ENCODE data around the gene ZNF317. TPM values are rescaled to one million over a fixed set of nuclear protein-coding genes. Genes with fewer than 3 reads are reported as not detected.

ZNF317 gene
- 13.3 and 16.0 TPM in 2 replicates for total RNA-seq (2012; rRNA removed)

DNA sequence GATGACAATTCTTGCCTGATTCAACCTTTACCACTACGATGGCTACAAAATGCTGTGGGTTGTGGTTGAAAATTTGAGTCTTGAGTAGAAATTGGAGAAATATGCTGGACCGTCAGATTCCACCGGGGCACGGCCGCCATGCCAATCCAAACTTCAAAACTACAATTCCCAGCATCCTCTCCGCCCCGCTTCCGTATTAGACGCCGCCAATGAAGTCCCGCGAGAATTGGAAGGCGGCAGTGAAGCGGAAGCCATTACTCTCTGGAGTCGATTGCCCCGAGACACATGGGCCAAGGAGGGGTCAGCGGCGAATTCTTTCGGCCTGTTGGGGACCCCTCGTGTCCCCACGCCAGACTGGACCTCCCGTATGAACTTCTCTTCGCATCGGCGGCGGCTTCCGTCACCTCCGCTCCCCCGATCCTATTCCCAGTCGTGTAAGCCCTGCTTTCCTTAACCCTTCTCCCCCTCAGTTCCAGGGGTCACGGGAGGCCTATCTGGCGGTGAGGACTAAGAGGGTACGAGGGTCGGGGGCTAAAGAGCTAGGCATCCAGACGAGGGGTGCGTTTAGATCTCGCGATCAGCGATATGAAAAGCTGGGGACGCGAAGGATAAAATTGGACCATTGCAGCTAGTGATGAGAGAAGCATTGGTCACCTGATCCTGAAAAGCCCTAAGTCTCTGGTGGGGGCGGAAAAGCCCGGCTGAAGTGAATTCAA is at the start of gene ZNF317:
Gene ZNF317, plus strand, starts transcription at position 239 of the 716 bp plus-strand sequence. CDS start 15,620 bp downstream, outside the sequence.
- H3K27me3 ChIP-seq (ENCODE audit: control insufficient read depth, insufficient read depth, low read length), result no peaks in the 10 kb centered on the region
- H3K9ac ChIP-seq (ENCODE audit: low read depth, low read length), result peak within 1 kb of the TSS; percentile 95

DNA sequence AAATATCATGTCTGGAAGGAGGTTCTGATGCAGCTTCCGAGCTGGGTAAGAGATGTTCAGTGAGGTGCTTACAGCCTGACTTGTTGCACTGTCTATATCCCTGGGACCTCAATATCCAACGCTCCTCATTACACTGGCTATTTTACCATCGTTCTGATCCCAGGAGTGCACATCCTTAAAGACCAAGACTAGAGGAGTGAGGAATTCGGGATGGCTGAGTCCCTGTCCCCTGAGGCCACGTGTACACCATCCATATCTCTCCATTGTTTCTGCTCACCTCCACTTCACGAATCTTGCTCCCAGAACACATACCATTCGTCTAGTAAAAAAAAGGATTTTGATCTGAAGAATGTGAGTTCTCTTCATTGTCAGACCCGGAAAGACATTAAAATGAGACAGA is 32.8 kb upstream of the ZNF317 start, which contains the start of gene OR7G2:
Gene OR7G2, minus strand, starts transcription at position 101 of the 400 bp plus-strand sequence. CDS start 4,232 bp downstream, outside the sequence.
- no peaks in the 10 kb centered on the region for H3K27me3 ChIP-seq (ENCODE audit: control insufficient read depth, insufficient read depth, low read length)
- H3K4me2 ChIP-seq (ENCODE audit: low read length), result no peak within 1 kb of the TSS
- peaks cover 6% of the 10 kb centered on the region for H3K9me3 ChIP-seq (replicated peaks; ENCODE audit: low read length)
- H3K4me3 ChIP-seq (ENCODE audit: low read length), result no peak within 1 kb of the TSS
- no peaks in the 10 kb centered on the region for H3K36me3 ChIP-seq (ENCODE audit: insufficient read depth, low read length)
- no peak within 1 kb of the TSS for H3K9ac ChIP-seq (ENCODE audit: low read depth, low read length)
- H3K4me1 ChIP-seq (ENCODE audit: control insufficient read depth, insufficient read depth, low read length), result no peaks in the 10 kb centered on the region

More for the DNA sequence above, at the start of gene ZNF317:
- Histone ChIP-seq H3K9me3 (replicated peaks; ENCODE audit: low read length) (peaks cover 11% of the 10 kb centered on the region), H3K4me3 (ENCODE audit: low read length) (peak within 1 kb of the TSS; percentile 84), H3K36me3 (ENCODE audit: insufficient read depth, low read length) (peaks cover 16% of the 10 kb centered on the region), H3K4me1 (ENCODE audit: control insufficient read depth, insufficient read depth, low read length) (peaks cover 9% of the 10 kb centered on the region), H3K4me2 (ENCODE audit: low read length) (peak within 1 kb of the TSS; percentile 89)

DNA sequence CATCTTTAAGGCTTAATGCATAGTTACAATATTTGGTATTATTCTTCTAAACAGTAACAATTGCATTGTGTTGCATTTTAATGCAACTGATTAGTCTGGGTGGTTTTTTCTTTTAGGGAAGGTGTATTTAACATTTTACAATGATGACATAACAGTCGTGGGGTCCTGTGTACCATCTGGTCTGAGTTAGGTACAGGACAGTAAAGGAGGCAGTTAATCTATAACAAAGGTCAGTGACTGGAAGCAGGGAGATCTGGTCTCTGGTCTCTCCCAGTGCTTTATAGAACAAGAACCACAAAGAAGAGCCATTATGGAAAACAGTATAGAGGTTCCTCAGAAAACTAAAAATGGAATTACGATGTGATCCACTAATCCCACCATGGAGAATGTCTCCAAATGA is 30.2 kb upstream of the ZNF317 start:
- no peak overlapping the region for H3K4me3 ChIP-seq (ENCODE audit: low read length)
- H3K9me3 ChIP-seq (replicated peaks; ENCODE audit: low read length), result no peaks in the 10 kb centered on the region
- H3K27me3 ChIP-seq (ENCODE audit: control insufficient read depth, insufficient read depth, low read length), result no peaks in the 10 kb centered on the region
- H3K9ac ChIP-seq (ENCODE audit: low read depth, low read length), result no peak overlapping the region
- no peaks in the 10 kb centered on the region for H3K36me3 ChIP-seq (ENCODE audit: insufficient read depth, low read length)
- H3K4me2 ChIP-seq (ENCODE audit: low read length), result no peak overlapping the region
- H3K4me1 ChIP-seq (ENCODE audit: control insufficient read depth, insufficient read depth, low read length), result no peaks in the 10 kb centered on the region

DNA sequence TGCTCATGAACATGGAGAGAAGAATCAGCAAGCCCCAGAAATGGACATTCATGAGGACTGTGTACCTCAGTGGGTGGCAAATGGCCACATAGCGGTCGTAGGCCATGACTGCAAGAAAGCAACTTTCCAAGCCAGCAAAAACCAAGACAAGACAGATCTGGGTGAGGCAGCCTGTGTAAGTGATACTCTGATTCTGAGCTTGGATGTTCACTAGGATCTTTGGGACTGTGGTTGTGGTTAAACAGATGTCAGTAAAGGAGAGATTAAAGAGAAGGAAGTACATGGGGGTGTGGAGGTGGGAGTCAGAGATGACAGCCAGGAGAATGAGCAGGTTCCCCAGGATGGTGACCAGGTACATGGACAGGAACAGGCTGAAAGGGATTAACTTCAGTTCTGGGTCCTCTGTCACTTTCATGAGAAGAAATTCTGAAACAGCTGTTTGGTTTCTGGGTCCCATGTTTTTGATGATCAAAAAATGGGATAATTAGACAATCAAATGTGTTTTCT is 24.8 kb upstream of the ZNF317 start, which contains the start of gene OR7G1:
Gene OR7G1, minus strand, starts transcription at position 457 of the 507 bp plus-strand sequence. Its CDS starts 0 bp downstream, at position 457.
- no peaks in the 10 kb centered on the region for H3K9me3 ChIP-seq (replicated peaks; ENCODE audit: low read length)
- H3K27me3 ChIP-seq (ENCODE audit: control insufficient read depth, insufficient read depth, low read length), result no peaks in the 10 kb centered on the region
- H3K4me3 ChIP-seq (ENCODE audit: low read length), result no peak within 1 kb of the TSS
- H3K9ac ChIP-seq (ENCODE audit: low read depth, low read length), result no peak within 1 kb of the TSS
- no peaks in the 10 kb centered on the region for H3K4me1 ChIP-seq (ENCODE audit: control insufficient read depth, insufficient read depth, low read length)
- H3K4me2 ChIP-seq (ENCODE audit: low read length), result no peak within 1 kb of the TSS
- no peaks in the 10 kb centered on the region for H3K36me3 ChIP-seq (ENCODE audit: insufficient read depth, low read length)

DNA sequence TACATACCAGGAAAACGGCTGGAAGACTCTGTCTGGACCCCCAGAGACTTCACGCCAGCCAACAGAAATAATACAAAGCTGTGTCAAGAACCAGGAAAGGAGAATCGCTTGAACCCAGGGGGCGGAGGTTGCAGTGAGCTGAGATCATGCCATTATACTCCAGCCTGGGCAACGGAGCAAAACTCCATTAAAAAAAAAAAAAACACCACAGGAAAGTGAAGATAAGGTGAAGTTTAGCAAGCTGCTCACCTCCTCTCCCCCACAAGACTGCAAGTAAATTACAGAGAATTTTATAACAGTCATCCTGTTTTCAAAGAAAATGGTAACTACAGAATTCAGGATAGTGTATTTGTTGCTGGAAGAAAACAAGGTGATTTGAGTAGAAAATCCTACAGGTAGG is 23.6 kb upstream of the ZNF317 start:
- Histone ChIP-seq H3K4me1 (ENCODE audit: control insufficient read depth, insufficient read depth, low read length) (no peaks in the 10 kb centered on the region), H3K4me3 (ENCODE audit: low read length) (no peak overlapping the region), H3K27me3 (ENCODE audit: control insufficient read depth, insufficient read depth, low read length) (no peaks in the 10 kb centered on the region), H3K9ac (ENCODE audit: low read depth, low read length) (no peak overlapping the region), H3K4me2 (ENCODE audit: low read length) (no peak overlapping the region), H3K9me3 (replicated peaks; ENCODE audit: low read length) (no peaks in the 10 kb centered on the region), H3K36me3 (ENCODE audit: insufficient read depth, low read length) (no peaks in the 10 kb centered on the region)

DNA sequence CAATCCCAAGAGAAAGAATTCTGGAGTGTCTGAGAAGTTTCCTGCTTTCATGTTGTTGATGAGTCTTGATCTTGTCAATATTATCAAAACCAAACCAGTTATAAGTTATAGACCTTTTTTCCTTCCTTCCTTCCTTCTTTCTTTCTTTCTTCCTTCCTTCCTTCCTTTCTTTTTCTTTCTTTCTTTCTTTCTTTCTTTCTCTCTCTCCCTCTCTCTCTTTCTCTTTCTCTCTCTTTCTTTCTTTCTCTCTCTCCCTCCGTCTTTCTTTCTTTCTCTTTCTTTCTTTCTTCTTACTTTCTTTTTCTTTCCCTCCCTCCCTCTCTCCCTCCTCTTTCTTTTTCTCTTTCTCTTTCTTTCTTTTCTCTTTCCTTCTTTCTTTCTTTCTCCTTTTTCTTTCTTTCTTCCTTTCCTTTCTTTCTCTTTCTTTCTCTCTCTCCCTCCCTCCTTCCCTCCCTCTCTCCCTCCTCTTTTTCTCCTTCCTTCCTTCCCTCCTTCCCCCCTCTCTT is 13.2 kb upstream of the ZNF317 start, which contains the start of gene OR7G3:
Gene OR7G3, minus strand, starts transcription at position 51 of the 506 bp plus-strand sequence. Its CDS starts 0 bp downstream, at position 51.
- H3K36me3 ChIP-seq (ENCODE audit: insufficient read depth, low read length), result no peaks in the 10 kb centered on the region
- H3K27me3 ChIP-seq (ENCODE audit: control insufficient read depth, insufficient read depth, low read length), result no peaks in the 10 kb centered on the region
- H3K9ac ChIP-seq (ENCODE audit: low read depth, low read length), result no peak within 1 kb of the TSS
- no peak within 1 kb of the TSS for H3K4me2 ChIP-seq (ENCODE audit: low read length)
- no peak within 1 kb of the TSS for H3K4me3 ChIP-seq (ENCODE audit: low read length)
- H3K4me1 ChIP-seq (ENCODE audit: control insufficient read depth, insufficient read depth, low read length), result no peaks in the 10 kb centered on the region
- no peaks in the 10 kb centered on the region for H3K9me3 ChIP-seq (replicated peaks; ENCODE audit: low read length)

DNA sequence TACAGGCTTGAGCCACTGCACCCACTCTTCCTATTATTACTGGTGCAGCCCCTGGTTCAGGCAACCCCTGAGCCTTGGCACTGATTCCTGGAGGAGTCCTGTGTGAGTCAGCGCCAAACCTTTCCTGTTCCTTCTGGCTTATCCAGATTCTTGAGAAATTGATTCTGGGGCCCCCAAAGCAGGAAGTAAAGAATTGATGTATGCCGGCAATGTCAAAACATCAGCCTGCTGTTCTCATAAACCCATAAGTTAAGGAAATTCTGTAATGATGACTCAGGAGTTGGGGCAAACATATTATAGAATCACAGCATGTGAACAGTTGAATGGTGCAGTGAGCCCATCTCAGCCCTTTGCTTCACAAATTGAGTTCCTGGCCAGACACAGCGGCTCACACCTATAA is 12.0 kb upstream of the ZNF317 start:
- H3K27me3 ChIP-seq (ENCODE audit: control insufficient read depth, insufficient read depth, low read length), result no peaks in the 10 kb centered on the region
- H3K4me1 ChIP-seq (ENCODE audit: control insufficient read depth, insufficient read depth, low read length), result no peaks in the 10 kb centered on the region
- no peaks in the 10 kb centered on the region for H3K9me3 ChIP-seq (replicated peaks; ENCODE audit: low read length)
- H3K4me3 ChIP-seq (ENCODE audit: low read length), result no peak overlapping the region
- H3K4me2 ChIP-seq (ENCODE audit: low read length), result no peak overlapping the region
- no peaks in the 10 kb centered on the region for H3K36me3 ChIP-seq (ENCODE audit: insufficient read depth, low read length)
- H3K9ac ChIP-seq (ENCODE audit: low read depth, low read length), result no peak overlapping the region

DNA sequence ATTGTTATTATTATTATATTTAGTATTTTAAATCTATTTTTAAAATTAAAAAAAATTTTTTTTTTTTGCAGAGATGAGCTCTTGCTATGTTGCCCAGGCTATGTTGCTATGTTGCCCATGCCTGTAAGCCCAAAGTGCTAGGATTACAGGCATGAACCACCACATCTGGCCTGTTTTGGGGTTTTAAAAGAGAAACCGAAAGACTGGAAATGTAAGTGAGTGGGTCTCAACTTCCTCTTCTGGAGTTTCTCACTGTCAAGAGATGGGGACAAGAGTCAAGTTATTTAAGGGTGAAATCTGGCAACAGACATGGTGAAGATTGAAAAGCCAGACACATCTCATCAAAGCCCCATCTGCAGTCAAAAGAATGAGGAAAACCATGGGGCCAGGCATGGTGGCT is 9.2 kb upstream of the ZNF317 start:
- Histone ChIP-seq H3K4me3 (ENCODE audit: low read length) (no peak overlapping the region), H3K4me2 (ENCODE audit: low read length) (no peak overlapping the region), H3K9me3 (replicated peaks; ENCODE audit: low read length) (no peaks in the 10 kb centered on the region), H3K27me3 (ENCODE audit: control insufficient read depth, insufficient read depth, low read length) (no peaks in the 10 kb centered on the region), H3K9ac (ENCODE audit: low read depth, low read length) (no peak overlapping the region), H3K36me3 (ENCODE audit: insufficient read depth, low read length) (no peaks in the 10 kb centered on the region), H3K4me1 (ENCODE audit: control insufficient read depth, insufficient read depth, low read length) (no peaks in the 10 kb centered on the region)

DNA sequence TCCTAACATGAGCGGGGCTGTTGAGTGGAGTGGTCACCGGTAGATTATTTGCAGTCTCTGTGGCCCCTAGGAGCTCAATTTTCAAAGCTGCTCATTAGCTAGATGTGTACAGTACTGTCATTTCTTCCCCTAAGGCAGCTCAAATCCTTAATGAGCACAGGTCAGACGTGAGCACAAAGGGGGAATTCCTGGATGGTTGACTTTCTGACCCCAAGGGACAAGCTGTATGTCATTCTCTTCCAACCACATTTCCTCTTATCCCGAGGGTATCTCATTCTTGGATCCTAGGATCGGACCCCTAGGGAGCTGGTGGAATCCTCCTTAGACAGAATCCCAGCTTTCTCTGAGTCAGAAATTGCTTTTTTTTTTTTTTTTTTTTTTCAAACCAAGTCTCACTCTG is 7.8 kb upstream of the ZNF317 start:
- Histone ChIP-seq H3K27me3 (ENCODE audit: control insufficient read depth, insufficient read depth, low read length) (no peaks in the 10 kb centered on the region), H3K9ac (ENCODE audit: low read depth, low read length) (no peak overlapping the region), H3K4me2 (ENCODE audit: low read length) (no peak overlapping the region), H3K4me1 (ENCODE audit: control insufficient read depth, insufficient read depth, low read length) (no peaks in the 10 kb centered on the region), H3K36me3 (ENCODE audit: insufficient read depth, low read length) (no peaks in the 10 kb centered on the region), H3K9me3 (replicated peaks; ENCODE audit: low read length) (no peaks in the 10 kb centered on the region), H3K4me3 (ENCODE audit: low read length) (no peak overlapping the region)

DNA sequence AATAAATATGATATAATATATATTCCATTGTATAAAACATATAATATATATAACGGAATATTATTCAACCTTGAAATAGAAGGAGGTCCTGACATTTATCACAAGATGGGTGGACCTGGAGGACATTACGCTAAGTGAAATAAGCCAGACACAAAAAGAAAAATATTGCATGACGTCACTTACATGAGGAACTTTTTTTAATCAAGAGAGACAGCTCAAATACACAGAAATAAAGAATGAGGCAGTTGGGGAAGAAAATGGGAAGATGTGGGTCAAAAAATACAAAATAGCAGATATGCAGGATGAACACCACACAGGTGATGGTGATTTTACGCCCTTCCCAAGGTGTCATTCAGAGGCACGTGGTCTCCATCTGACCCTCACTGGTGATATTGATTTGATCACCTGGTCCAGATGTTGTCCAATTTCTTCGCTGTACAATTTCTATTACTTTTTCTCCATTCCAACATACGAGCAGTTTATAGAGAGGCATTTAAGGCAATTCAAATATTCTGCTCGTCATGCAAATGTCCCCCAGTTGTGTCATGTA is 513 bp upstream of the ZNF317 start:
- H3K4me2 ChIP-seq (ENCODE audit: low read length), result peak overlapping the region; percentile 89
- peaks cover 13% of the 10 kb centered on the region for H3K36me3 ChIP-seq (ENCODE audit: insufficient read depth, low read length)
- peaks cover 9% of the 10 kb centered on the region for H3K4me1 ChIP-seq (ENCODE audit: control insufficient read depth, insufficient read depth, low read length)
- H3K9ac ChIP-seq (ENCODE audit: low read depth, low read length), result peak overlapping the region; percentile 95
- H3K9me3 ChIP-seq (replicated peaks; ENCODE audit: low read length), result peaks cover 4% of the 10 kb centered on the region
- no peaks in the 10 kb centered on the region for H3K27me3 ChIP-seq (ENCODE audit: control insufficient read depth, insufficient read depth, low read length)
- peak overlapping the region; percentile 84 for H3K4me3 ChIP-seq (ENCODE audit: low read length)

DNA sequence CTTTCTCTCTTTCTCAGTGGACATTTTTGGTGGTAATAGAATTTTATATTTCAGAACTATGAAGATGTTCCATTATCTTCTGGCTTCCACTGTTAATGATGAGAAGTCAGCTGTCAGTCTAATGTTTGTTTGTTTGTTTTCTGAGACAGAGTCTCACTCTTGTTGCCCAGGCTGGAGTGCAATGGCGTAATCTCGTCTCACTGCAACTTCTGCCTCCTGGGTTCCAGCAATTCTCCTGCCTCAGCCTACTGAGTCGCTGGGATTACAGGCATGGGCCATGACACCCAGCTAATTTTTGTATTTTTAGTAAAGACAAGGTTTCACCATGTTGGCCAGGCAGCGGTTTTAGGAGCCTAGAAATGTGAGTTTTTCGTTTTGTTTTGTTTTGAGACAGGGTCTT is 4.7 kb downstream of the ZNF317 start:
- peaks cover 29% of the 10 kb centered on the region for H3K36me3 ChIP-seq (ENCODE audit: insufficient read depth, low read length)

More for the DNA sequence above, 4.7 kb downstream of the ZNF317 start:
- H3K4me1 ChIP-seq (ENCODE audit: control insufficient read depth, insufficient read depth, low read length), result peaks cover 9% of the 10 kb centered on the region
- H3K9me3 ChIP-seq (replicated peaks; ENCODE audit: low read length), result peaks cover 26% of the 10 kb centered on the region
- no peaks in the 10 kb centered on the region for H3K27me3 ChIP-seq (ENCODE audit: control insufficient read depth, insufficient read depth, low read length)
- H3K4me3 ChIP-seq (ENCODE audit: low read length), result no peak overlapping the region
- H3K9ac ChIP-seq (ENCODE audit: low read depth, low read length), result no peak overlapping the region
- no peak overlapping the region for H3K4me2 ChIP-seq (ENCODE audit: low read length)

All from skeletal muscle satellite cell (primary cell).